ENCODE measurements around the gene SETBP1. TPM values are rescaled to one million over a fixed set of nuclear protein-coding genes. Genes with fewer than 3 reads are reported as not detected.

Gene SETBP1
- total and polyA plus RNA-seq, 8 donors = 19.7 to 27.5 (median 21.5) TPM

DNA sequence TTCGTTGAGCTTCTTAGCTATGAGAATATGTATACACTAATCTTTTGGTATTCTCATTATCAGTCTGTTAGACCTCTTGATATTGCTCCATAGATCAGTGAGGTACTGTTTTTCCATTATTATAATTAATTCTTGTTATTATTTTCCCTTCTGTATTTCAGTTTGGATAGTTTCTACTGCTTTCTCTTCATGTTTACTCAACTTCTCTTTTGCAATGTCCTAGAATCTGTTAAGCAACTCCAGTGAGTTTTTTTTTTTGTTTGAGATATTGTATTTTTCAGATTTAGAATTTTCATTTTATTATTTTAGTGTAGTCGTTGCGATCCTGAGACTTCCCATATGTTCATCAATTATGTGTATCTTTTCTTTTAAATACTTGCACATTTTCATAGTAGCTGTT, 260.8 kb downstream of the SETBP1 start:
- ATAC-seq (no peak), DNase-seq (no peak)
- intact Hi-C loops (cut with DNase I) = no loop called here
- Histone ChIP-seq H3K9me3 (no peaks in the 10 kb centered on the region), H3K27ac (peak overlapping the region in 1 of 2 donors; percentile 28), H3K4me1 (peaks cover 7 to 12% of the 10 kb centered on the region in 2 donors), H3K4me3 (no peak overlapping the region), H3K36me3 (no peaks in the 10 kb centered on the region), H3K27me3 (no peaks in the 10 kb centered on the region)
- TF ChIP-seq, protein P1, sequence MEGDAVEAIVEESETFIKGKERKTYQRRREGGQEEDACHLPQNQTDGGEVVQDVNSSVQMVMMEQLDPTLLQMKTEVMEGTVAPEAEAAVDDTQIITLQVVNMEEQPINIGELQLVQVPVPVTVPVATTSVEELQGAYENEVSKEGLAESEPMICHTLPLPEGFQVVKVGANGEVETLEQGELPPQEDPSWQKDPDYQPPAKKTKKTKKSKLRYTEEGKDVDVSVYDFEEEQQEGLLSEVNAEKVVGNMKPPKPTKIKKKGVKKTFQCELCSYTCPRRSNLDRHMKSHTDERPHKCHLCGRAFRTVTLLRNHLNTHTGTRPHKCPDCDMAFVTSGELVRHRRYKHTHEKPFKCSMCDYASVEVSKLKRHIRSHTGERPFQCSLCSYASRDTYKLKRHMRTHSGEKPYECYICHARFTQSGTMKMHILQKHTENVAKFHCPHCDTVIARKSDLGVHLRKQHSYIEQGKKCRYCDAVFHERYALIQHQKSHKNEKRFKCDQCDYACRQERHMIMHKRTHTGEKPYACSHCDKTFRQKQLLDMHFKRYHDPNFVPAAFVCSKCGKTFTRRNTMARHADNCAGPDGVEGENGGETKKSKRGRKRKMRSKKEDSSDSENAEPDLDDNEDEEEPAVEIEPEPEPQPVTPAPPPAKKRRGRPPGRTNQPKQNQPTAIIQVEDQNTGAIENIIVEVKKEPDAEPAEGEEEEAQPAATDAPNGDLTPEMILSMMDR (IDR thresholded peaks at IDR 0.05) = no peak

DNA sequence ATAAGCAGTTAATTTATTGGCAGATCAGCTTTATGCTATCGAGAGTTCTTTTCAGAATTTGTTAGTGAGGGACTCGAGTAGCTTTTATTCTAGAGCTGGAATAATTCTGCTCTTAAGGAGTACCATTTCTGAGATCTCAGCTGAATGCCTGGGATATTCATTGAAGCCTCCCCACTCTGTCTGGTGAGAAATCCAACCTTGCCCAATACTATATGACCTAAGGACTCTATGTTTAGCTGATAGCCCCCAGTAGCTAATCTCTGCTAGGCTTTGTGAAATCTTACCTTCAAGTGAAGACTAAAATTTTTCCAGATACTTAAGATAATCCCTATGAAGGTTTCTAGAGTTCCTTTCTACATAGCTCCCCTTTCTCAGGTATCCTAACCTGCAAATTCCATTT, 261.4 kb downstream of the SETBP1 start:
- Histone ChIP-seq H3K27ac (peak overlapping the region in 1 of 2 donors; percentile 28), H3K9me3 (no peaks in the 10 kb centered on the region), H3K4me1 (peaks cover 7 to 12% of the 10 kb centered on the region in 2 donors), H3K27me3 (no peaks in the 10 kb centered on the region), H3K4me3 (no peak overlapping the region), H3K36me3 (no peaks in the 10 kb centered on the region)
- TF ChIP-seq, protein P1 (IDR thresholded peaks at IDR 0.05) = no peak
- DNase-seq = no peak
- ATAC-seq = no peak
- intact Hi-C loops (cut with DNase I) = no loop called here

DNA sequence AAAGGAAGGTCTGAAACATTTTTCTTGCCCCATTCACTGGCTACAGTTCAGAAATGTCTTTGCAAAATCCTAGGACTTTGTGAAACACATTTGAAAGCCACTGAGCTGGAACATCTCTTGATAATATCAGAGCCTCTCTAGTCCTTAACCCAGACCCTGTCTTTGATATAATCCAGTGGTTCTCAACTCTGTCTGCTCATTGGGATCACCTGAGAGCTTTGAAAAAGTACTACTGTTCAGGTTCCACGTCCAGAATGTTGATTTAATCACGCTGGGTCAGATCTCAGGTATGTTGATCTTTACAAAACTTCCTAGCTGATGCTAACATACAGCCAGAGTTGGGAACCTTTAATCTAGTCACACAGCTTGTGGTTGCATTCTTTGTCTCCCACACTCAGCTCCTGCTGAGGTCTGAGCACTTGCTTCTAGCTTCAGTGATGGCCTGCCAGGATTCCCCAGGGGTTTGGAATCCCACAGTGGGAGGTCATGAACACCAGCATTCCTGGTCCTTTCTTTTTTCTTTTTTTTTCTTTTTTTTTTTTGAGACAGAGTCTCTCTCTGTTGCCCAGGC, 262.7 kb downstream of the SETBP1 start:
- H3K27me3 ChIP-seq = no peaks in the 10 kb centered on the region
- peak overlapping the region in 1 of 2 donors; percentile 62 for H3K27ac ChIP-seq
- ATAC-seq (no peak), DNase-seq (no peak)
- no peak overlapping the region for H3K4me3 ChIP-seq
- intact Hi-C loops (cut with DNase I) = no loop called here
- TF ChIP-seq, protein P1 (IDR thresholded peaks at IDR 0.05) = no peak
- no peaks in the 10 kb centered on the region for H3K9me3 ChIP-seq
- H3K36me3 ChIP-seq = no peaks in the 10 kb centered on the region
- H3K4me1 ChIP-seq = peaks cover 7 to 12% of the 10 kb centered on the region in 2 donors

DNA sequence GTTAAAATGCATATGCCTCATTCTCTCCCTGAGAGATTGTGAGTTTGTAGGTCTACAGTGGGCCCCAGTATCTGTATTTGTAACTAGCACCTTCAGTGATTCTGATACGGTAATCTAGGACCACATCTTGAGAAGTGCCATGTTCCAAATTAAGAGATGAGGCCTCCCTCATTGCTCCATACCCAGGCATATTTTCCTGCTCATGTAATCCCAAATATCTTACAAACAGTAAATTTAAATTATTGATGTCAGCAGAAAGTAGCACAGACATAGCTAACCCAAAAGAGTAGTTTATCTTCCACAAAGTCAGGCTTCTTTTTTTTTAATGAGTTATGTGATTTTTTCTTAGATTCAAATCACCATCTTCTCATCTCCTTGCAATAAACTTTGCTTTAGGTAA, 263.8 kb downstream of the SETBP1 start:
- no peak for DNase-seq
- intact Hi-C loops (cut with DNase I) = no loop called here

DNA sequence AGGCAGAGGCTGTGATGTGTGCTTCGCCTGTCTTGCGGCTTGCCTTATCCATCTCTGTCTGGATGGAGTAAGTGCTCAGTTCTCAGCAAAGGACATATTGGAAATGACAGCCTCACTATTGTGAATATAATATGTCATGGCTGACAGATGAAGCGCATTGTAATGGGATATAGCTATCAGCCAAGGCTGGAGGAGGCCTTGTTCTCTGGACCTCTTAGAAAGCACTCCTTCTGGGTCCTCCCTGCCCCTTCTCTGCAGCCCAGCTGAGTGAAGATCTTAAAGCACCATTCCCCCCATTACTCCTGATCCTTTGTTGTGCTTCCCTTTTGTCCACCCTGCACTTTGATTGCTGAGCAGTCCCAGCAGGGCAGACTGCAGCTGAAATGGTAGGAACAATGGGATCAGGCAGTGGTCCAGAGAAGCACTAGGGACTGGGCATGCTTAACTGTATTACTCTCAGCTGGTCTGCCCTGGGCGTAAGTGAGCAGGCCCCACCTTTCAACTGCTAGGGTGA, 265.3 kb downstream of the SETBP1 start:
- Histone ChIP-seq H3K4me1 (peaks cover 7 to 12% of the 10 kb centered on the region in 2 donors), H3K27me3 (no peaks in the 10 kb centered on the region), H3K4me3 (no peak overlapping the region), H3K27ac (no peak overlapping the region), H3K9me3 (no peaks in the 10 kb centered on the region), H3K36me3 (peaks cover 0 to 10% of the 10 kb centered on the region in 2 donors)
- intact Hi-C loops (cut with DNase I) = no loop called here
- ATAC-seq = no peak
- TF ChIP-seq, protein P1 (IDR thresholded peaks at IDR 0.05) = no peak
- no peak for DNase-seq

More for the DNA sequence above, 263.8 kb downstream of the SETBP1 start:
- TF ChIP-seq, protein P1 (IDR thresholded peaks at IDR 0.05) = no peak
- no peak overlapping the region for H3K4me3 ChIP-seq
- peaks cover 7 to 12% of the 10 kb centered on the region in 2 donors for H3K4me1 ChIP-seq
- H3K27ac ChIP-seq = peak overlapping the region in 1 of 2 donors; percentile 62
- H3K36me3 ChIP-seq = no peaks in the 10 kb centered on the region
- ATAC-seq = no peak
- no peaks in the 10 kb centered on the region for H3K27me3 ChIP-seq
- H3K9me3 ChIP-seq = no peaks in the 10 kb centered on the region

All from left lung (tissue), 10 donors.